ENCODE results near the gene TROAP.
A peak's percentile ranks its signal among the peaks of the same experiment; 100 is the strongest.
"Not testable (repeated sequence)": the region's sequence is repeated elsewhere in the genome, so short reads cannot be mapped to it uniquely, and the experiment has no call there.

TROAP gene

DNA sequence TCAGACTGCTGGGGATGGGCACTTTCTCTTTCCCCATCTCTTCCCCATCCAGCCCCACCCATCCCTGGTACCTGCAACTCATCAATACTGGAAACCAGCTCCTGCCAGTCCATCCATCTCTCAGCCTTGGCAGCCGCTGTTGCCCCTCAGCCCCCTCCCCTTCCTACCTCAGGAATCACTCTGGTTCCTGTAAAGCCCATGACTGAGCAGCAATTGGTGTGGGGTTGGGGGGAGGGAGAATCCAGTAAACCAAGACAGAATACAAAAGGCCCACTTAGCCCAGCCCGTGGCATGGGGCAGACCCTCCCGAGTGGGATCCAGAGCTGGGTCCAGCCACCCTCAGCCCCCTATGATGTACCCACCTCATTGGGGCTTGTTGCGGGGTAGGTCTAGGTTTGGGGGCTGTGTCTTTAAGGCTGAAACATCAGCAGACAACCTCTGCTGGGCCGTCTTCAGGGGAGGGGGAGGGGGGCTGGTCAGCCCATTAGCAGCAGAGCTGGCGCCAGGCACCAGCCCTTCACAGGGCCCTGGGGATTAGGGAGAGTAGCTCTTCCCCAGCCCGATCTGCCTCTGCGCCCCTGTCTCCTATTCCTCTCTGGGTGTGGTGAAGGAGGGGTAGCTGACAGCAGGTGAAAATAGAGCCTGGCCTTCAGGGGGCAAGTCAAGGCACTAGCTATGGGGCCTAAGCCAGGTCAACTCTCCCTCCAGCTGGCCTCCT lies 28.8 kb upstream of the TROAP start:
- H3K4me3 ChIP-seq (ENCODE audit: low read depth, low read length) = no peak overlapping the region

DNA sequence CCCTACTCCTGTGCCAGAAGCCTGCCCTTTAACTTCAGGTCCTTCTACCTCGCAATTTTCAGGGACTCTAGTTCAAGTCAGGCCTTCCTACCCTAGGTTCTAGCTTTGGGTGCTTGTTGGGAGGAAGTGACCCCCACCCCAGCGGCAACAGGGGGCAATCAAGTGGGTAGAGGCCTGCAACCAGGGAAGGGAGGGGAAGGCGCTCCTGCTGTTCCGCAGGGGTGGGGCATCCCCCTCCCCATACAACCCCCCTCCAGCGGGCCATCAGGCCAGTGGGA lies 28.3 kb upstream of the TROAP start:
- no peak overlapping the region for H3K4me3 ChIP-seq (ENCODE audit: low read depth, low read length)

DNA sequence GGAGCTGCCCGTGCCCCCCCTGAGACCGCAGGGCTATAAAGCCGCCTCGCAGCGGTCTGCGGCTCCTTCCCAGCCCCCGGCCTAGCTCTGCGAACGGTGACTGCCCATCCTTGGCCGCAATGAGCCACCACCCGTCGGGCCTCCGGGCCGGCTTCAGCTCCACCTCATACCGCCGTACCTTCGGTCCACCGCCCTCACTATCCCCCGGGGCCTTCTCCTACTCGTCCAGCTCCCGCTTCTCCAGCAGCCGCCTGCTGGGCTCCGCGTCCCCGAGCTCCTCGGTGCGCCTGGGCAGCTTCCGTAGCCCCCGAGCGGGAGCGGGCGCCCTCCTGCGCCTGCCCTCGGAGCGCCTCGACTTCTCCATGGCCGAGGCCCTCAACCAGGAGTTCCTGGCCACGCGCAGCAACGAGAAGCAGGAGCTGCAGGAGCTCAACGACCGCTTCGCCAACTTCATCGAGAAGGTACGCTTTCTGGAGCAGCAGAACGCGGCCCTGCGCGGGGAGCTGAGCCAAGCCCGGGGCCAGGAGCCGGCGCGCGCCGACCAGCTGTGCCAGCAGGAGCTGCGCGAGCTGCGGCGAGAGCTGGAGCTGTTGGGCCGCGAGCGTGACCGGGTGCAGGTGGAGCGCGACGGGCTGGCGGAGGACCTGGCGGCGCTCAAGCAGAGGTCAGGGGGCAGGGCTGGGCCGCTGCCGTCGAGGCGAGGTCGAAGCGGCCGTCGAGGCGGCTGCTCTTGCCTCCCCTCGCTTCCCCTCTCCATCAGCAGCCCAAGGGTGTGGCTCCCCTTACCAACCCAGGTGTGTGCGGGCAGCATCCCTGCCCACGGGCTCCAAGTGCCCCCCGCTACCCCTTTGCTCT lies 27.7 kb upstream of the TROAP start, which contains the start of gene PRPH:
Gene PRPH (plus strand): TSS at position 66 of the 855 bp plus-strand sequence. CDS start 54 bp downstream, at position 120.
- peak within 1 kb of the TSS; percentile 8 for H3K4me3 ChIP-seq (ENCODE audit: low read depth, low read length)

DNA sequence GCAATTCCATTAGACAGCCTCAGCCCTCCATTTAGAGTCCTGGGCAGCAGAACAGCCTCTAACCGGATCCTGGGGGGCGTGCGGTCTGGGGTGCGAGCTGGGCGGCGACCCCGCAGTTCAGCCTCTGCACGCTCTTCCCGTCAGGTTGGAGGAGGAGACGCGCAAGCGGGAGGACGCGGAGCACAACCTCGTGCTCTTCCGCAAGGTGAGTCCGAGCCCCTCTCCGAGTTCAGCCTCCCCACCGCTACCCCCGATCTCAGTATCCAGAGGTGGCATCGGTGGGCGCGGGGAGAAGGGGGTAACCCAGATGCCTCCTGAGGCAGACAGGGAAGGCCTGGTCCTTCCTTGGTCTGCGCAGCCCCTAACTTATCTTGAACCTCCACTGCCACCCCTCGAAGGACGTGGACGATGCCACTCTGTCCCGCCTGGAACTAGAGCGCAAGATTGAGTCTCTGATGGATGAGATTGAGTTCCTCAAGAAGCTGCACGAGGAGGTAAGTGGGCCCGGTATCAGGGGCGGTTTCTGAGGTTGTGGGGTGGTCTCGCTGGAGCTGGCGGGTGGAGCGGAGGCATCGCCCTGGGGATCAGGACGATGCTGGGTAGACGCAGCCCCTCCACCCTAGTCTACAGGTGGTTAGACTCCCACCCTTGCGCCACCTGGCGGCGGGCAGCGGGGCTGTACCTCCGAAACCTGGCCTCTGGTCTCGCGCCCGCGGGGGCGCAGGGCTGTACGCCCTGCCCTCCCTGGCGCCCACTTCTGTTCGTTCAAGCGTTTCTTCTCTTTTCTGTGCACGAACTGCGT lies 26.8 kb upstream of the TROAP start:
- no peak overlapping the region for H3K4me3 ChIP-seq (ENCODE audit: low read depth, low read length)

DNA sequence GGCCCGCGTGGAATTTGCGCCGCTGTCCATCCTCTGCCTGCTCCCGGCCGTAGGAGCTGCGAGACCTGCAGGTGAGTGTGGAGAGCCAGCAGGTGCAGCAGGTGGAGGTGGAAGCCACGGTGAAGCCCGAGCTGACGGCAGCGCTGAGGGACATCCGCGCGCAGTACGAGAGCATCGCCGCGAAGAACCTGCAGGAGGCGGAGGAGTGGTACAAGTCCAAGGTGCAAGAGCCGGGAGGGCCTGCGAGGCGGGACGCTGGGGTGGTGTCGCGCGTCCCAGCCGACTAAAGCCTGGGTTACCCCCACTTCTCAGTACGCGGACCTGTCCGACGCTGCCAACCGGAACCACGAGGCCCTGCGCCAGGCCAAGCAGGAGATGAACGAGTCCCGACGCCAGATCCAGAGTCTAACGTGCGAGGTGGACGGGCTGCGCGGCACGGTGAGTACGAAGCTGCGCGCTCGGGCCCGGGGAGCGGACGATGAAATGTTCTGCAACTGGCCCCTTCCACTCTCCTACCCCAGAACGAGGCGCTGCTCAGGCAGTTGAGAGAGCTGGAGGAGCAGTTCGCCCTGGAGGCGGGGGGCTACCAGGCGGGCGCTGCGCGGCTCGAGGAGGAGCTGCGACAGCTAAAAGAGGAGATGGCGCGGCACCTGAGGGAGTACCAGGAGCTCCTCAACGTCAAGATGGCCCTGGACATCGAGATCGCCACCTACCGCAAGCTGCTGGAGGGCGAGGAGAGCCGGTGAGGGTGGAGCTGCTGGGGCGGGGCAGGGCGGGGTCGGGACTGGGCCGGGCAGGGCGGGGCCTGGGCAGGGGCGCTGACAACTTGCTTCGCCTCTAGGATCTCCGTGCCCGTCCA lies 26.0 kb upstream of the TROAP start:
- peak overlapping the region; percentile 20 for H3K4me3 ChIP-seq (ENCODE audit: low read depth, low read length)

DNA sequence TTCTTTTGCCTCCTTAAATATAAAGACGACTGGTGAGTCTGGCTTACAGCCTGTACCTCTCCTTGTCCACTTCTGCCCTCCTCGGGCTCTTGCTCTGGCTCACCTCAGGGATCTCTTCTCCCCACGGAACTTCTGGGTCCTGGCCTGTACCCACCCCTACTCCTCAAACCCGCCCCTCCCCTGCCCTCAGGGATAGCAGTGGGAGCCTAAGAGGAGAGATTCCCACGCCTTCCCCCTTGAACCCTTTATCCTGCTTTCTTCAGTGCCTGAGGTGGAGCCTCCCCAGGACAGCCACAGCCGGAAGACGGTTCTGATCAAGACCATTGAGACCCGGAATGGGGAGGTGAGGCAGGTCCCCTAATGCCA lies 25.4 kb upstream of the TROAP start:
- no peak overlapping the region for H3K4me3 ChIP-seq (ENCODE audit: low read depth, low read length)

DNA sequence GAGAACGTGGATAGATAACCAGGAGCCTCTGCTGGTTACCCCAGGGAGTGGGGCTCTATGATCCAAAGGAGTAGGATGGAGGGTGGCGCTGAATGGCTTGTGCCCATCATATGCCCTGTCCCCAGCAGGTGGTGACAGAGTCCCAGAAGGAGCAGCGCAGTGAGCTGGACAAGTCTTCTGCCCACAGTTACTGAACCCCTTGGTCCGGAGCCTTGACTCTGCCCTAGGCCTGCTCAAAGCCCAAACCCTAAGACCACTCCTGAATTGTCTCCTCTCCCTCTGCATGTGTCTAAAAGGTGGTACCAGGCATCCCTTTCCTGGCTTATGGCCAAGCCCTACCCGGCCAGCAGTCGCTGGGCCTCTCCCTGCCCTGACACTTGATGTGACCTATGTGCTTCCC lies 24.9 kb upstream of the TROAP start:
- H3K4me3 ChIP-seq (ENCODE audit: low read depth, low read length) = no peak overlapping the region

DNA sequence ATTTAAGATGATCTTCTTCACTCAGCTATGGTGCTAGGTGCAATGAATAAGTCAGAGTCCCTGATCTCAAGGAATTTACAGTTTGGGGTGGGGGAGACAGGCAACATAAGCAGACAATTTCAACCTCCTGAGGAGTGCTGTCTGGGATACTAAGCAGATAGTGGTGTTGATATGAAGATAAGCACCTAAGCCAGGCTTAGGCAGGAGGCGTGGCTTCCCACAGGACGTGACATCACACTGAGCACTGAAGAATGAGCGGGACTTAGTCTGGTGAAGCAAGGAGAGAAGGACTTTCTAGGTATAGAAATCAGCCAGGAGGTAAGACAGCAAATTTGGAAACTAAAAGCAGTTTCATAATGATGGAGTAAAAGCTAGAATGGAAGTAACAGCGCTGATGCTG lies 21.3 kb upstream of the TROAP start:
- H3K4me3 ChIP-seq (ENCODE audit: low read depth, low read length) = no peak overlapping the region

DNA sequence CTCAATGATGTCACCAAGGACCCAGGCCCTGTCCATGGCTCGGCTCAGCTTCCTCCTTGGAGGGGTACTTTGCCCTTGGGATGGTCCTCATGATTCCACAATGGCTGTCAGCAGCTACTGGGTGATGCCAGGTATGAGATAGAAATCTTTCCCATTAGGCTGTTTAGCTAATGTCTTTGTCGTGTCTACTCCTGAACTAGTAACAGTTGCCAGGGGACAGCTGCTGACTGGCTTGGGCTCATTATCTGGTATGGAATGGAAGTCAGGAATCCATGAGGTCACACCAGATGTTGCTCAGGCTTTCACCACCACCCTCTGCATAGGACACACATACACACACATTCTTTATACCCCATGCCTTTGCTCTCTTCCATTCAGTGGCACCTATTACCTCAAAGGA lies 18.9 kb upstream of the TROAP start:
- H3K4me3 ChIP-seq (ENCODE audit: low read depth, low read length) = no peak overlapping the region

DNA sequence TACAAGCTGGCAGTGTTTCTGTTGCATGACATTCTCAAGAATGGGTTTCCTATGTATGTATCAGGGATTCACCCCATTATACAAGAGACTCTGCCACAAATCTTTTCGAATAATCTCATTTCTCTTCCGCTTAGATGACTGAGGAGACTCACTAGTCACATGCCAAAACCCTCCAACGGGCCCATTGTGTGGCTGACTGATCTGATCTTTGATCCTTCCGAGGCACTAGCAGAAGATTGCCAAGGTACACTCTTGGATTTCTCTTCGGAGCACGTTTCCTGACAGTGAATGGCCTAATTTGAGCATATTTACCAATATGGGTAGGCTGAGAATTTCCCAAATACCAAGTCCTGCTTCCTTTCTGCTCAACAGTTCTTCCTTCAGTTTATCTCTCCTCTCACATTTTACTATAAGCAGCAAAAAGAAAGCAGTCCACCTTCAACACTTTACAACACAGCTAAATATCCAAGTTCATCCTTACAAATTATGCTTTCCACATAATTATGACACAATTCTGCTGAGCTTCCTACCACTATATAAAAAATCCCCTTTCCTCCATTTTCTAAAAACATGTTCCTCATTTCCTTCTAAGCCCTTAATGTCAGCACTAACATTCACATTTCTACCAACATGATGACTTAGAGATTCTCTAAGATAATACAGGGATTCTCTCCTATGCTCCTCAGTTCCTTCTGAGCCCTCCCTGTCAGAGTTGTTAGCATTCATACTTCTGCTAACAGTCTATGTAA lies 17.1 kb upstream of the TROAP start:
- H3K4me3 ChIP-seq (ENCODE audit: low read depth, low read length) = no peak overlapping the region

DNA sequence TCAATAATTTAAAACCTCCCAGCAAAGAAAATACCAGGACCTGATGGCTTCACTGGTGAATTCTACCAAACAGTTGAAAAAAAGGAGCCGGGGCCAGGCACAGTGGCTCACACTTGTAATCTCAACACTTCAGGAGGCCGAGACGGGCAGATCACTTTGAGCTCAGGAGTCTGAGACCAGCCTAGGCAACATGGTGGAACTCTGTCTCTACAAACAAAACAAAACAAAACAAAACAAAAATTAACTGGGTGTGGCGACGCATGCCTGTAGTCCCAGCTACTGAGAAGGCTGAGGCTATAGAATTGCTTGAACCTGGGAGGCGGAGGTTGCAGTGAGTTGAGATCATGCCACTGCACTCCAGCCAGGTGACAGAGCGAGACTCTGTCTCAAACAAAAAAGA lies 13.7 kb upstream of the TROAP start:
- H3K4me3 ChIP-seq (ENCODE audit: low read depth, low read length) = no peak overlapping the region

DNA sequence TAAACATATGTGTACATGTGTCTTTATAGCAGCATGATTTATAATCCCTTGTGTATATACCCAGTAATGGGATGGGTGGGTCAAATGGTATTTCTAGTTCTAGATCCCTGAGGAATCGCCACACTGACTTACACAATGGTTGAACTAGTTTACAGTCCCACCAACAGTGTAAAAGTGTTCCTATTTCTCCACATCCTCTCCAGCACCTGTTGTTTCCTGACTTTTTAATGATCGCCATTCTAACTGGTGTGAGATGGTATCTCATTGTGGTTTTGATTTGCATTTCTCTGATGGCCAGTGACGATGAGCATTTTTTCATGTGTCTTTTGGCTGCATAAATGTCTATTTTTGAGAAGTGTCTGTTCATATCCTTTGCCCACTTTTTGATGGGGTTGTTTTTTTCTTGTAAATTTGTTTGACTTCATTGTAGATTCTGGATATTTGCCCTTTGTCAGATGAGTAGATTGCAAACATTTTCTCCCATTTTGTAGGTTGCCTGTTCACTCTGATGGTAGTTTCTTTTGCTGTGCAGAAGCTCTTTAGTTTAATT lies 12.5 kb upstream of the TROAP start:
- not testable (repeated sequence) for H3K4me3 ChIP-seq (ENCODE audit: low read depth, low read length)

DNA sequence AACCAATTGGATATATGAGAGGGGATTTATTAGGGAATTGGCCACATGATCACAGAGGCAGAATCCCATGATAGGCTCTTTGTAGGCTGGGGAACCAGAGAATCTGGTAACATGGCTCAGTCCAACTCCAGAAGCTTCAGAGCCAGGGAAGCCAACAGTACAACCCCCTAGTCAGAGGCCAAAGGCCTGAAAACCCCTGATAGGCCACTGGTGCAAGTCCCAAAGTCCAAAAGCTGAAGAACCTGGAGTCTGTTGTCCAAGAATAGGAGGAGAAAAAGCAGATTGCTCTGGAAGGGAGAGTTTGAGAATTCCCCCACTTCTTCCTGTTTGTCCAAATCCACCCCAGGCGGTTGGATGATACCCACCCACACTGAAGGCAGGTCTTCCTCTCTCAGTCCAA lies 8.2 kb upstream of the TROAP start:
- no peak overlapping the region for H3K4me3 ChIP-seq (ENCODE audit: low read depth, low read length)

DNA sequence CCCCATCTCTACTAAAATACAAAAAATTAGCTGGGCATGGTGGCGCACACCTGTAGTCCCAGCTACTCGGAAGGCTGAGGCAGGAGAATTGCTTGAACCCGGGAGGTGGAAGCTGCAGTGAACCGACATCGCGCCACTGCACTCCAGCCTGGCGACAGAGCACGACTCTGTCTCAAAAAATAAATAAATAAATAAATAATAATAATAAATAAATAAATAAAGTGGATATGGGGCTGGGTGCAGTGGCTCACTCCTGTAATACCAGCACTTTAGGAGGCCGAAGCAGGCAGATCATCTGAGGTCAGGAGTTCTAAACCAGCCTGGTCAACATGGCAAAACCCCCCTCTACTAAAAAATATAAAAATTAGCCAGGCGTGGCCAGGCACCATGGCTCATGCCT lies 5.9 kb upstream of the TROAP start:
- not testable (repeated sequence) for H3K4me3 ChIP-seq (ENCODE audit: low read depth, low read length)

DNA sequence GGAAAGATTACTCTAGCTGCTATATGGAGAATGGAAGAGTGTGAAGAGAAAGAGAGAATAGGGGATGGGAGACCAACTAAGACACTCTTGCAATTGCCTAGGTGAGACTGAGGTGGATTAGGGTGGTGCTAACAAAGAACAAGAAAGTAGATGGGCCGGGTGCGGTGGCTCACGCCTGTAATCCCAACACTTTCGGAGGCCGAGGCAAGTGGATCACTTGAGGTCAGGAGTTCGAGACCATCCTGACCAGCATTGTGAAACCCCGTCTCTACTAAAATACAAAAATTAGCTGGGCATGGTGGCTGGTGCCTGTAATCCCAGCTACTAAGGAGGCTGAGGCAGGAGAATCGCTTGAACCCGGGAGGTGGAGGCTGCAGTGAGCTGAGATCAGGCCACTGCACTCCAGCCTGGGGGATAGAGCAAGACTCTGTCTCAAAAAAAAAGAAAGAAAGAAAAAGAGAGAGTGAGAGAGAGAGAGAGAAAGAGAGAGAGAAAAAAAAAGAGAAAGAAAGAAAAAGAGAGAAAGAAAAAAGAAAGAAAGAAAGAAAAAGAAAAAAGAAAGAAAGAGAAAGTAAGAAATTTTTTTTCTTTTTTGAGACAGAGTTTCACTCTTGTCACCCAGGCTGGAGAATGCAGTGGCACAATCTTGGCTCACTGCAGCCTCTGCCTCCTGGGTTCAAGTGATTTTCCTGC lies 2.5 kb upstream of the TROAP start:
- not testable (repeated sequence) for H3K4me3 ChIP-seq (ENCODE audit: low read depth, low read length)

DNA sequence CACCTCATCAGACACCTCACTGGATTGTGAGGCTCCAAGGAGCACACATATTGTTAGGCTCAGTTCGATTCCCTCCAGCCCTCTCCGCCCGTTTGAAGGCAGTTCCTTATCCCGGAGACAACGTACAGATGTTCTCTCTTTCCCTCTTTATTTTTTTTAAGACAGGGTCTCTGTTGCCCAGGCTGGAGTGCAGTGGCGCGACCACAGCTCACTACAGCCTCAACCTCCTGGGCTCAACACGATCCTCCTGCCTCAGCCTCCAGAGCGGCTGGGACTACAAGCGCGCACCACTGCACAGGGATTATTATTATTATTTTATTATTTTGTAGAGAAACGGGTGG lies 718 bp upstream of the TROAP start:
- H3K4me3 ChIP-seq (ENCODE audit: low read depth, low read length) = peak overlapping the region; percentile 52

DNA sequence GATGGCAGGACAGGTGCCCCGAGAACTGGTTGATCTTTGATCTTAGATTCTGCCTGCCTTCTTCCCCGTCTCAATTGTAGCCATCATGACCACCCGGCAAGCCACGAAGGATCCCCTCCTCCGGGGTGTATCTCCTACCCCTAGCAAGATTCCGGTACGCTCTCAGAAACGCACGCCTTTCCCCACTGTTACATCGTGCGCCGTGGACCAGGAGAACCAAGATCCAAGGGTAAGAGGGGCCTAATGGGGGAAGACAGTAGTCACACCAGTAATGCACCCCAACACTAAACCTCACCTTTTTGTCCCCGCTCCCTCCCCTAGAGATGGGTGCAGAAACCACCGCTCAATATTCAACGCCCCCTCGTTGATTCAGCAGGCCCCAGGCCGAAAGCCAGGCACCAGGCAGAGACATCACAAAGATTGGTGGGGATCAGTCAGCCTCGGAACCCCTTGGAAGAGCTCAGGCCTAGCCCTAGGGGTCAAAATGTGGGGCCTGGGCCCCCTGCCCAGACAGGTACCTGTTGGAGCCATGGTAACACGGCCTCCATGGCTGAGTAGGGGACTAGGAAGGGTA lies 556 bp downstream of the TROAP start:
- peak overlapping the region; percentile 97 for H3K4me3 ChIP-seq (ENCODE audit: low read depth, low read length)

DNA sequence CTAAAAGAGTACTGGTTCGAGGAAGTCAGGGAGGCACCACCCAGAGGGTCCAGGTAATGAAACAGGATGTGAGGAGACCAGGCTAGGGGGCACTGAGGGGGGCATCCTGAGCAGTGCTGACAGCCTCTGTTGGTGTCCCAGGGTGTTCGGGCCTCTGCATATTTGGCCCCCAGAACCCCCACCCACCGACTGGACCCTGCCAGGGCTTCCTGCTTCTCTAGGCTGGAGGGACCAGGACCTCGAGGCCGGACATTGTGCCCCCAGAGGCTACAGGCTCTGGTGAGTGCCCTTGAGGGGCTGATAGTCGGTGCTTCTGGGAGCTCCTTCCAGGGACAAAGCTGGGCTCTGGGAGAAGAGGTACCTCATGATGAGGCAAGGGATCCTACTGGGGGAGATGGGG lies 2.6 kb downstream of the TROAP start:
- no peak overlapping the region for H3K4me3 ChIP-seq (ENCODE audit: low read depth, low read length)

DNA sequence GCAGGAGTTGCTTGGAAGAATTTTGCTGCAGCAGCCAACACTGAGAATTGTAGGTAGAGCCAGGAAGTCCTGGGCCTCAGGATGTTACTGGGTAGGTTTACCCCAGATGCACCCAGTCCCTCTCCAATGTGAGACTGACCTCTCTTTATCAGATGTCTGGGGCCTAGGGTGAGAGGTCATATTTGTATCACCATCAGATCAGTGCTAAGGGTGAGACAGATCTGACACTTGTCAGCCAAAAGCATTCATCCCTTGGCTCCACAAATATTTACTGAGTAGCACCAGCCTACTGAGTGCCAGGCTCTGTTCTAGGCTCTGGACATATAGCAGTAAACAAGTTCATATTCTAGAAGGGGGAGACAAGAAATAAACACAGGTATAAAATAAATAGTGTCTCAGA lies 4.3 kb downstream of the TROAP start:
- no peak overlapping the region for H3K4me3 ChIP-seq (ENCODE audit: low read depth, low read length)
